T-helper 1 cell treated with Interleukin-12 subunit alpha and Interleukin-12 subunit beta and Interleukin-4 antibody, amounts not matched to agents 30 ng/mL and 1 ng/mL, for 36 hours (primary cell): Measurements from ENCODE around the gene CDH13. TPM values are rescaled to one million over a fixed set of nuclear protein-coding genes. Genes with fewer than 3 reads are reported as not detected.

Source experiments
- intact Hi-C: fragments of 100-400 bp; cut with micrococcal nuclease; formaldehyde crosslinking; loops from one replicate; pipeline ENCODE4 v1.15.1; 2024
- total RNA-seq: library from RNA; stranded (reverse); gene quantifications from 2 replicates; pipeline ENCODE4 v1.2.3, GENCODE V29; 2022

Gene CDH13
- total RNA-seq, 1 donor from 2014 or later: not detected

DNA sequence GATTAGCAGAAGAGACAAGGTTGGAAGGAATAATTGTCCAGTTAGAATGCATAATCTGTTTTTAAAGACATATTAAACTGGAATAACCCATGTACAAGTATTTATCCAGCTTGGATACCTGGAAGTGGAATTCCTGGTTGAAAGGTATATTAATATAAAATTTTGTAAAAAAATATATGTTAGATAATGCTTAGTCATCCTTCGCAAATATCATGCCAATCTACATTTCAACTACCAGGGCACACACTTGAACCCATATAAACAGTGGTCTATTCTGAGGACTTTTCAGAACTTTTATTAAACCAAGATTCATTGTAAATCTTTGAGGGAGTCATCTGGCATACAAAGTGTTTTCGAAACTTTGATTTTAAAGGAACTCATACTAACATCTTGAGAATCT, 911.9 kb downstream of the CDH13 start:
- intact Hi-C loops: no loop called here

DNA sequence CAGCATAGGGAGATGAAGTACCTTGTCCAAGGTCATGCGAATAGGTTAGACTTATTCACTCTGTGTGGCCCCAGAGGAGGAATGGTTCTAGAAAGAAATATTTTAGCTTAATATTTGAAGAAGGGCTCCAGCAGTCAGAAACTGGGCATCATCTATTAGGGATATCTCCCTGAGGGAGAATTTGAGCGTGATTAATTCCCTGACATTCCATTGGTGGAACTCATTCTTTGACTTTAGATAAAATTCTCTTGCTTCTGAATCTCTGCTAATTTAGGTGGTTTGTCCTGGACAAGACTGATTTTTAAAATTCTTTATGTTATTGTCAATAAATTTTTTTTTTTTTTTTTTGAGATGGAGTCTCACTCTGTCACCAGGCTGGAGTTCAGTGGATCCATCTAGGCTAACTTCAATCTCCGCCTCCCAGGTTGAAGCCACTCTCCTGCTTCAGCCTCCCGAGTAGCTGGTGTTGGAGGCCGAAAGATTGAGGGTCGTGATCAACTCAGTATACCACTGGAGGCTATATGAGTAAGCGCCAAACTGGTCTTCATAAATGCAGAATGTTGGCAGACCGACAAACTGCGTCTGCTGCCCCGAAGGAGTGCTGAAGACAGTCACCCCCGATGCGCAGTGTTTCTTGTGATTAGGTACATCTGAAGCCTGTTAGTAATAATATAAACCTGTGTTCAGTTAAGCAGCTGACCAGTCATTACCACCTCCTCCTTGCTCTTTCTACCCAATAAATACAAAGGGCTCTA, 913.1 kb downstream of the CDH13 start:
- intact Hi-C loops: no loop called here

DNA sequence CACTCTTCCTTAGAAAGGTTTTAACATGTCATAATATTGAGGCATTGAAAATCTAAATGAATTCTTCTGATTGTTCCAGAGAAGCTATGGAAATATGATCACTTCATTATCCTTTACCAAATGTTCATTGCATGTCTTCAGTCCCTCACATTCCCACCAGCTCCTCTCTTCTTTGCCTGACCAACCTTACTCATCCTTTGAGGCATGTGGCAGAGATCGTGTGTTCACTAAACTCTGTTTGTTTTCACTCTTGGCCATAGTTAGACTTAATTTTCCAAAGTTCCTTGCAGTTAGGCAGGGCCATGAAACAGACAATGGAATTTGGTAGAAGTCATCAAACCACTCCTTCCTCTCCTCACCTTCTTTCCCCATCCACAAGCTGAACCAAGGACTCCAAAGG, 914.5 kb downstream of the CDH13 start:
- intact Hi-C loops: no loop called here

DNA sequence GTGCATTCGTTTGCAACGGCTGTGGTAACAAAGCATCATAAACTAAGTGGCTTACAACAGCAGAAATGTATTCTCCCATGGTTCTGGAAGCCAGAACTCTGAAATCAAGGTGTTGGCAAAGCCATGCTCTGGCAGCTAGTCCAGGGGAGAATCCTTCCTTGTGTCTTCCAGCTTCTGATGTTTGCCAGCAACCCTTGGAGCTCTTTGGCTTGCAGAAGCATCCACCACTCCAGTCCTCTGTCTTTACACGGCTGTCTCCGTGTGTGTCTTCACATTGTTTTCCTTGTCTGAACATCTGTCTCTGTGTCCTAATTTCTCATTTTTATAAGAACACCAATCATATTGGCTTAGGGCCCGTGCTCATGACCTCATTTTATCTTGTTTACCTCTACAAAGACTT, 915.7 kb downstream of the CDH13 start:
- intact Hi-C loops: no loop called here

DNA sequence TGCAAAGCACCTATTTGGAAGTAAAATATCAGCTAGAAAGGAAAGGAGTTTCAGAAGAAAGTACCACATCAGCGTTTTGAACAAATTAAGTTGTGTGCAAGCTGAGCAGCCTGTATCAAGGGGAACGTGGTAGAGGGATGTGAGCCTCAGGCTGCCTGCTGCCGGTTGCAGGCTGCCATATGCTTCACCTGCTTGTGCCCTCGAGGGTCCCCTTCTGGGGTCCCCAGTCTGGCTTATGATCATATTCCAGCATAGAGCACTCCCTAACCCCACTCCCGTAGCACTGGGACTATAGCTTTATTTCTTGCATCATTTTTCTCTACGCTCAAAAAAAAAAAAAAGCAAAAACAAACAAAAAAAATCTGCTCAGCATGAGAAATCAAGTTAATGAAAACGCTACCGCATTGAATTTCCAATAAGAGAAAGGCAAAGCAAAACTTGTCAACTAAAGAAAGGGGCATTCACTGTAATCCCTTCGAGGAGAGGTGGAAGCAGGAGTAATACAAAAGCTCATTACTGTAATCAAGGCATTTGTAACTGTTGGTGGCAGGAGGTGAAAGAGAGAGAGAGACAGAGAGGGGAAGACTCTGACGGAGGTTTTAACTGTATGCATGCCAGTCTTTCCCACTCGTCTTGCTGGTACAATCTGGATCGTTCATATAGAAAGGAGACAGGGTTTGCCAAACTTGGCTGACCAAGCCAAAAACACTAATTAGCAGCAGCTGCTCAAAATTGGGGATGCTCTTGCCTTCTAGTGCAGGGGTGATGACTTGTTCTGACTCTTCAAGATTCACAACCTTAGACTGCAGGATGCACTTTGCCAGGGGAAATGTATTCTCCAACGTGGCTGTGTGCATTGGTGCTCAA, 922.8 kb downstream of the CDH13 start:
- intact Hi-C loops: no loop called here

DNA sequence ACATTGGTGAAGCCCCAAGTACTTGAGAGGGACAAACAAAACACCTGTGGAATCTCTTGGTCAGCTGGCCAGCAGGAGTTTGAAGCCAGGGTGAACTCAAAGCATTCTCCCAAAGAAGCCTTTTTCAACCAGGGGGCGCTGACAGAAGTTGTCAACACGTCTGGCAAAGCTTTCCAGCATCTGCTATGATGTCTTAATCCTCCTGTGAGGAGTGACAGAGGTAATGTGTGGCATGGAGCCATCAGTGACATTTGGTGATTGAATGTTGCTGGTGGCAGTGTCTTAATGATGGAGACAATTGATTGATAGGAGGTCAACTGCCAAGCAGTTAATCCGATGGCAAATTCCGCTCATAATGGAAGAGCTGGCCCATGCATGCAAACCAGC, 923.4 kb downstream of the CDH13 start:
- intact Hi-C loops: no loop called here

DNA sequence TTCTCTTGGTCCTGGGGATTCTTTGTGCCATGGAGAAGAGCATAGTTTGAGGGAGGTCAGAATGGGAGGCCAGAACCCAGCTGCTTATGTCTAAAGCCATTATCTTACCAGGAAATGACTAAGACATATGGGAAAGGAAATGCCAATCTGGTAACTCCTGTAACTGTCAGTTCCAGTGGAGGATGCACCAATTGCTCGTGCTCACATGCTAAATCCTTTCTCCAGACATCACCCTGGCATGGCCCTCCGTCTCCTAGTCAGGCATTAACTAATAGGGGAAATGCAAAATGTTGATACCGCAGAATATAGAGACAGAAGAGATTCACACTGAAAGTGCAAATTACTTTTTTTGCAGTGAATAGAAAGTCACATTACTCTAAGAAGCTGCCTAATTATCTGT, 925.5 kb downstream of the CDH13 start:
- intact Hi-C loops: no loop called here

DNA sequence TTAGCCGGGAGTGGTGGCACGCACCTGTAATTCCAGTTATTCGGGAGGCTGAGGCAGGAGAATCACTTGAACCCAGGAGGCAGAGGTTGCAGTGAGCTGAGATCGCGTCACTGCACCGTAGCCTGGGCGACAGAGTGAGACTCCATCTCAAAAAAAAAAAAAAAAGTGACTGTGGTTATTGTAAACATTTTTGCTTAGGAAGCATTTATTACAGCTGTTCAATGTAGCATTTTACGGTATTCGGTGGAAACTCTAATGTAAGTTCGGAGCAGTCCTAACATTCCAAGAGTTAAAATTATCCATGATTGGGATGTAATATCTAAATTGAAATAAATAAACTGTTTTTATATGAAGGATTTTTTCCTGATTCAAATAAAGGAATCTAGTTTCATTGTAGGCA, 926.2 kb downstream of the CDH13 start:
- intact Hi-C loops: no loop called here

DNA sequence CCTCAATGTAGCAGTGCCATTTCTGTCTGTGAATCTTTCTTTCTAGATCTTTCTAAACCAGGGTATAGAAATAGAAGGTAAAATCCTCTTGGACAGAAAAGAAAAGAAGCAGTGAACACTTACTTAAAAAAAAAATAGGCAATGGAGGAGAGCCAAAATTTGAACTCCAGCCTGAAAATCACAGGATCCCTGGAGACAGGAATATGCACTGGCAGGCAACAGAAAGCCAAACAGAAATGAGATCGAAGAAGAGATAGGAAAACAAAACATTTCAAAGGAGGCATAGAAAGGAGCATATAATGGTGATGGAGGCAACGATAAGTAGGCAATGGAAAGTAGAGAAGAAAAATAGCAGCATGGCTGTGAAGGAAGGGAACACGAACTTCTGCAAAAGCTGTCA, 927.3 kb downstream of the CDH13 start:
- intact Hi-C loops: no loop called here

DNA sequence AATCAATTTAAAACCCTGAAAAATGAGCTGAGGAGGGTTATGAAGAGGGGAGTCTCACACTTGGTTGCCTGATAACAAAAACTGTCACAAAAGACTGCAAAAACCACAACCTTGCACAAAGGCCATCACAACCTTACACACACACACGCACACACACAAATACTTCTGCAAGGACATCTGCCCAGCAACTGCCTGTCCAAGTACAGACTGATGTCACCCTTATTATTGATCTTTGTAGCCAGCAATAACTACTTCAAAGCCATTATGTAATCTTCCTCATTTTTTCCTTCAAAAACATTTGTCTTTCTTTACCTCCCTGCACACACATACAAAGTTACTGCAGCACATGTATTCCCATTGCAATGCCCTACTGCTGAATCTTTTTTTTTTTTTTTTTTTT, 927.8 kb downstream of the CDH13 start:
- intact Hi-C loops: no loop called here

DNA sequence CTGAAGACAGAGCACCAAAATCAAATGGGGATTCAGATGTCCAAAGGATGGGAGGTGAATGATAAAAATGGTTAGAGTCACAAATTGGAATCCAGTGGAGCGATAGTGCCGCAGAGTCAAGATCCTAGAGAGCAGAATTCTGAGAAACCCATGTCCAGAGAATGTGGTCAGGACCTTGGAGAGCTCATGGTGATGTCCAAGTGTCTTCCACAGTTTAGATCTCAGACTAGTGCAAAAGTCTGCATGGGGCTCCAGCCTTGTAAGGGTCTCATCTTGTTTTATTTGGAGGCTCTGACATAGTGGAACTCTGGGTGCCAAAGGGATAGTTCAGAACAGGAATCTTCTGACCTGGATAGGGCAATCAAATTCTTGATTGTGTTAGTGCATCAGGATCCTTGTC, 935.1 kb downstream of the CDH13 start:
- intact Hi-C loops: no loop called here

DNA sequence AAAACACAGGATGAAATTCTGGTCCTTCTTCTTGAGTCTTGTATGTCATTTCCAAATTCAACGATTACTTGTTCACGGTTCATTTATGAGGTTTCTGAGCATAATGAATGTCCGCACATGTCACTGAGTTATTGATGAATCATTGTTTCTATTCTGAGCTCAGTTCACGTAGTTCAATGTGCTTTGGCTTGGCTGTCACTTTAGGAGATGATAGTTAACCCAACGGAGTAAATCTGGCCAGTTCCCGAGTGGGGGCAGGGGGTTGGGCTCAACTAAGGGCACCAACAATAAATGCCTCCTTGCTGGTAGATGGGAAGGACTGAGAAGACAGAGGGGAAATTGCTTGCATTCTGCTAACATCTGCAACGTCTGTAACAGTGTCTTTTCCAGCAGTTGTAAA, 941.6 kb downstream of the CDH13 start:
- intact Hi-C loops: no loop called here

DNA sequence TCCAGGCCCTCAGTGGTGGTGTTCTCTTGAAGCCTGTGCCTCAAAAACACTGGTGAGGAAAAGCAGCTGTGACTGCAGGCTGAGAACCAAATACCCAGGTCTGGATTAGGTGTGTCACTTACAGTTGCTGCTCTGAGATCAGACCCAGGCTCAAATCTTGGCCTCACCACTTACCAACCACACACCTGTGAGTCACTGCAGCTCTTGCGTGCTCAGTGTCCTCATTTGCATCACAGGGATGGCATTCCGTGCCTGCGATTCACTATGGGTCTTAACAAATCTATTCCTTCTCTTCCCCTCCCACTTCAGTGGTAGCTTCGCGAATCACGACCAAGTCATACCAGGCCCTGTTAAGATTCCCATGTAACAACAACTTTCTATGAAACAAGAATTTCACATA, 947.6 kb downstream of the CDH13 start:
- intact Hi-C loops: no loop called here

DNA sequence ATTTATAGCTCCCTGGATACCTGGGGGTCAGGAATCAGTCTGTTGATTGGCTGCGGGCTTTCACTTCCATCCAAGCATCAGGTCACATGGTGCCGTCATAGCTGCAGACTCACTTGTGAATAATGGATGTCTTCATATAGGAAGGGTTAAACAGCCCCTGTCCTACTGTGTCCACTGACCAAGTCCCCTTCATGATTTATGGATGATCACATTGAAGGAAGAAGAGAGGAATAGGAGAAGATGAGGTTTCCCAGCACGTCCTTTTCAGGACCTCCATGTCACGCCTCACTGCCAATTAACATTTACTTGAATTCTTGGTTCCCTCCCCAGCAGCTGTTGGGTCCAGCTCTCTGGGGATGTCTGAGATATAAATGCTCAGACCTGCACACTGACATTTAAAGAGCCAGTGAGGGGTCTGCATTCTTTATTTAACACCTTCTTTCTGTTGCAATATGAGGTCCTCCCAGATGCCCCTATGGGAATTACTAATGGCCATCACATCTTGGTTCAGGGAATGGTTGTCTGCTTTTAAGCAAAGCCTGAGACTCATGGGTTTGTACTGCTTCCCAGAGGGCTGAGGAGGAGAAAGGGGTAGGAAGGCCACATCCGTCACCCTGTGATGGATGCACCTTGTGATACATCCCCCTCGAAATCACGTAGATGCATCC, 950.4 kb downstream of the CDH13 start:
- intact Hi-C loops: no loop called here

DNA sequence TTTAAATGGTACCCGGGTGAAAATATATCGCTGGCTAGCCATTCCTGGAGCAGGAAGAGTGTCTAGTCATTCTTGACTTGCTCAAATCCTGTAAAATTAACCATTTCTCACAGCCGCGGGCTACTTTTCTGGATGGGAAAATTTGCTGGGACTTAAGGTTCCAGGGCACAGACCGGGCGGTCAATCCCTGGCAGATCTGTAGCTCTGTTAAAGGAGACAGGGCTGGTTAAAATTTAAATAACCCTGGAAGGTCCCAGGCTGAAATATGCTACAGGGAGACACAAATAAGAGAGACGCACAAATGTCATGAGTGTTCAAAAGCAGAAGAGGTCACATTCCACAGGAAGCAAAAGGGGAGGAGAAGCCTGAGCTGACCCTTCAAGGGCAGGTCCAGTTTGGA, 951.4 kb downstream of the CDH13 start:
- intact Hi-C loops: no loop called here

DNA sequence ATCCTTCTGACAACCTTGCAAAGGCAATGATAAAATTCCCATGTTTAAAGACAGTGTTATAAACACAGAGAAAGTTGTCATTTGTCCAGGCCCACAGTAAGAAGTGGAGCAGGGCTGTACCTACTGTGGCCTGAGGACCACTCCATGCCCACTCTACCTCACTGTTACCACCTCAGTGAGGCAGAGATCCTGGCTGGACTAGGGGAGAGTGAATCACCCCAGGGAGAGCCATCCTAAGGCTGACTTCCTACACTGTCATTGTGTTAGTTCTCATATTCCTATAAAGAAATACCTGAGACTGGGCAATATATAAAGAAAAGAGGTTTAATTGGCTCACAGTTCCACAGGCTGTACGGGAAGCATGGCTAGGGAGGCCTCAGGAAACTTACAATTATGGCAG, 952.3 kb downstream of the CDH13 start:
- intact Hi-C loops: no loop called here

DNA sequence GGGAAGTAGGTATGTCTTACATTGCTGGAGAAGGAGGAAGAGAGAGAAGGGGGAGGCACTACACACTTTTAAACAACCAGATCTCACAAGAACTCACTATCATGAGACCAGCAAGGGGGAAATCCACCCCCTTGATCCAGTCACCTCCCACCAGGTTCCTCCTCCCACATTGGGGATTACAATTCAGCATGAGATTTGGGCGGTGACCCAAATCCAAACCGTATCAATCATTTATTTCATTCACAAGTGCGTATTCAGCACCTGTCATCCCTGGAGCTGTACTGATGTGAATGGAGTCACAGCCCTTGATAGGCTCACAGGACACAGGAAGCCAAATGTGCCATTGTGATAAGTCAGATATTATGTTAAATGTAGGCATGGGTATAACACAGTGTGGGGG, 952.7 kb downstream of the CDH13 start:
- intact Hi-C loops: no loop called here

DNA sequence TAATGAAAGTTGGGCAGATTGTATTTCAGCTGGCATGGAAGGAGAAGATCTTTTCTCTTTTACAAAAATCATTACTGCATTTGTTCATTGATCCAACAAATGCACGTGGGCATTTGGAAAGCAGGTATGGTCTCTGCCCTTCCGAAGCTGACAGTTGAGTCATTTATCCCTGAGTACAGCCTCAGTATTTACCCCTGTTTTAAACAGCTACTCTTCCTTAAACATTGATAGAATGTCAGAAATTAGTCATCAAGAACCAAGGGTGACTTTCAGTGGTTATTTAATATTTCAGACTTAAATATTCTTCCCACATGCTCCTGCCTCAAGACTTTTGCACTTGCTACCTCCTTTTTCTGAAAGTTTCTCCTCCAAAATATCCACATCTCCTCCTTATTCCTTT, 954.3 kb downstream of the CDH13 start:
- intact Hi-C loops: no loop called here

DNA sequence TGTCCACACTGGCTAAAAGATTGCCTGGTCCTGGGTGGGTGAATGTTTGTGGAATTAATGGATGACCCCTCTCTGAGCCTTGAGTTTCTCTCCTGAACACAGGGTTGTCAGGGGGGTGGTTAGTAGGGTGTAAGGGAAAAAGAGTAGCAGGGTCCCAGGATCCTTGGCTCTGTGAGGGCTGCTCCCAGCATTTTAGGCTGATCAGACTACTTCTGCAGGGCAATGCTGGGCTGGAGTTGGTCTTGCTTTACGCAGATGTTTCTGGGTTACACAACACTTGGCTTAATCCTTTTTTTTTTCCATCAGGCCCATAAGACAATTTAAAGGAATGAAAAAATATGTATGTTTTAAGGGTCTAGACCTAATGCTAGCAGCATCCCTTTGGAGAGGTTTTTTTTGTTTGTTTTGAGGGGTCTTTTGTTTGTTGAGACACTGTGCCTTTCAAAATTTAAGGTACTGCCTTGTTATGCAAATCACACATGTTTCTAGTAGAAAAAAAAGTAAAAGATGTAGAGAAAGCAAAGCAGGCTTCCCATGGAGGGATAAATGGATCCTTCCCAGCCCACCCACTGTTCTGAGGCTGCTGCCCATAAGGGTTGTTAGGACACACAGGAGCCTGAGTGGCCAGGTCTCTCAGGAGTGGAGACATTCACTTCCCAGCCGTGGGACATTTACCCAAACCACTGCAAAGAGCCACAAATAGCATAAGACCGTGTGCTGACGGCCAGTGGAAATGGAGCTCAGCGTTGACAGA, 955.4 kb downstream of the CDH13 start:
- intact Hi-C loops: no loop called here

DNA sequence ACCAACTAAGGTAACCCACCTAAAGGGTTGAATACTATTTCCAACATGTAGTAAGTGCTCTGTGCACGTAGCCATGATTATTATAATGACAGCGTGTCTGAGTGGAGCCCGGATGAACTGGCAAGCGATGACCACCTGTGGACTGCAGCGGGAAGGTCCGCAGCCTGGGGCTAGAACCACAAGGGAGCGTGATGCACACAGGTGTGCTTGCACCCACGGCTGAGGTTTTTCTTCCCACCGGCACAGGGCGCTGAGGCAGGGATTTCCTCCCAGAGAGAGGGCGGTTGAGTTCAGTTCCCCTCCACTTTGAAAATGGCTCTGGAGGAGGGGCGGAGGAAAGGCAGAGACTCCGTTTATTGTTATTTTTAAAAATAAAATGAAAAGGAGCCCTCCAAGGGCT, 959.3 kb downstream of the CDH13 start:
- intact Hi-C loops: no loop called here

DNA sequence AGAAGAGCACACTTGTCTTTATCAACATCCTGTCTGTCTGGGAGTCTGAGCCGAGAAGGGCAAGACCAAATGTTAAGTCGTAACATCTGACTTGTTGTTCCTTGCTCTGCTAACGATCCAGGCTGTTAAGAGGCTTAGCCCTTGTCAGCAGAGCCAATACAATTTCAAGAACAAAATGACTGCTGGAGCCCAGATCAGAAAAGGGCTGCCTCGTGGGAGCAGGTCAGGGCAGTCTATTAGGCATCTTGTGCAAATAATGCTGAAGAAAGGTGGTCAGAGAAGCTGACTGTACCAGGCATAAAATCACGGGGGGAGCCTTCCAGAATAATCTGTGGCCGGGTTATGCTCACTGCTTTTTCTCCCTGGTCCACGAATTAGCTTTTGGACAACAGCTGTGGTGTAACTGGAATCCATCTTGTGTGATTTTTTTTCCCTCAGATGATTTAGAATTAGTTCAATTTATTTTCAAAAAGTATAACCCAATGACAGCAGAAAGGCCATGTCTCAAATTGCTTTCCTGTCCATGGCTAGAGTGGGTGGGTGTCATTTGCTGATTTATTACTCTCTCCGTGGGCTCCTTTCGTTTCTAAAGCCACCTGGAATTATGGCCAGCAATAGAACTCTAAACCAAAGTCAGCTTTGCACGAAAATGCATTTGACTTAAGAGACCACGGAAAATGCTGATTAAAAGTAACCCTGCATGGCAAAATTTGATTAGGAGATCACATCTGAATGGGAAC, 959.9 kb downstream of the CDH13 start:
- intact Hi-C loops: no loop called here
